HL-60 (cell line): ENCODE results near the gene AOPEP.

Experiments
- DNase-seq, 2 experiments: peaks; one replicate each; pipeline ENCODE4 v3.0.0-alpha.2; 2010 to 2020; ENCODE audit warnings: low read depth in 1 of 2, low spot score in 1 of 2
- H3K27ac ChIP-seq: fragments of 250-450 bp; sonication (Bioruptor Pico); replicated peaks from 2 replicates; pipeline ENCODE4 v1.5.1; 2020; ENCODE audit warnings: mild to moderate bottlenecking, moderate library complexity
- H3K27me3 ChIP-seq: fragments of 250-450 bp; sonication (Bioruptor Pico); 2 replicates; pipeline ENCODE4 v1.5.1; 2021; ENCODE audit warnings: mild to moderate bottlenecking, moderate library complexity; ENCODE audit not compliant: insufficient read depth, poor library complexity, severe bottlenecking
- H3K4me3 ChIP-seq: replicated peaks from 2 replicates; pipeline ENCODE4 v1.5.1; 2011; ENCODE audit warnings: mild to moderate bottlenecking, control low read depth, low read length; ENCODE audit not compliant: insufficient read depth
- GABPA ChIP-seq: IDR thresholded peaks from 2 replicates; pipeline ENCODE4 v1.6.1; 2012; ENCODE audit warnings: low read depth
- POLR2AphosphoS5 ChIP-seq: IDR thresholded peaks from 2 replicates; pipeline ENCODE4 v1.6.1; 2012; ENCODE audit warnings: low read depth
- SPI1 ChIP-seq: IDR thresholded peaks from 2 replicates; pipeline ENCODE4 v1.6.1; 2012; ENCODE audit warnings: low read depth, mild to moderate bottlenecking, borderline replicate concordance
- TF ChIP-seq, protein P1 (sequence below): IDR thresholded peaks from one replicate; pipeline ENCODE4 v1.5.1; 2011; ENCODE audit warnings: low read length, control low read depth, inconsistent platforms; ENCODE audit not compliant: insufficient read depth
- TF ChIP-seq, protein P2 (sequence below): IDR thresholded peaks from 2 replicates; pipeline ENCODE4 v1.6.1; 2012; ENCODE audit warnings: low read depth; ENCODE audit not compliant: insufficient replicate concordance

The AOPEP gene

DNA sequence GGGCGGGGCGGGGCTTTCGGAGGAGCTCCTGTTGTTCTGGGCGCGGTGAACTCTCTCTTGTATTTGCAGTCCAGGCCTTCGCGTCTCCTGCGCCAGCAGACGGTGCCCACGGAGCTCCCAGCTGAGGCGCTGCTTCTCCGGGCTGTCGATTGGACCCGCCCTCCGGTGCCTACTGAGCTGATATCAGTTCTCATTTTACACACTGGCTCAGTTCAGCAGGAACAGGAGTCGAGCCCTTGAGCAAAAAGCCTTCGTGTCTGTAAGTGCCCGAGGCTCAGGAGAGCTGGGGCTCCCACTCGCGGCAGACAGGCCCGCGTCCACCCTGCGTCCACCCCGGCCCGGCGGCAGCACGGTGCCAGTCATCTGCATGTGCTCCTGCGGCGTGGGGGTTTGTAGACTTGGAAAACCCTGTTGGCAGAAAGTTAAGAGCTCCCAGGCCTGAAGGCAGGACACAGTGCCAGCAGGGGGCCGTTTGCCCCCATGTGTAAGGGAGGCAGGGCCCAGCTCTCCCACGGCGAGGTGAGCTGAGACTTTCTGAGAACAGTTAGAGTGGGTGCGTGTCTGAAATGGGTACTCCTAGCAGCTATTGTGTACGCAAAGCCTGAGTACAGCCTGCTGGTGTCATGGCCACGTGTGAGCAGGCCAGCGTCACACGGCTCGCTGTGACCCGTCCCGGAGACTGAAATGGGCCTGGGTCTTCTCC, 359.5 kb downstream of the AOPEP start:
- Histone ChIP-seq H3K27me3 (no peaks in the 10 kb centered on the region), H3K27ac (no peak overlapping the region), H3K4me3 (no peak overlapping the region)
- TF ChIP-seq, protein P1, sequence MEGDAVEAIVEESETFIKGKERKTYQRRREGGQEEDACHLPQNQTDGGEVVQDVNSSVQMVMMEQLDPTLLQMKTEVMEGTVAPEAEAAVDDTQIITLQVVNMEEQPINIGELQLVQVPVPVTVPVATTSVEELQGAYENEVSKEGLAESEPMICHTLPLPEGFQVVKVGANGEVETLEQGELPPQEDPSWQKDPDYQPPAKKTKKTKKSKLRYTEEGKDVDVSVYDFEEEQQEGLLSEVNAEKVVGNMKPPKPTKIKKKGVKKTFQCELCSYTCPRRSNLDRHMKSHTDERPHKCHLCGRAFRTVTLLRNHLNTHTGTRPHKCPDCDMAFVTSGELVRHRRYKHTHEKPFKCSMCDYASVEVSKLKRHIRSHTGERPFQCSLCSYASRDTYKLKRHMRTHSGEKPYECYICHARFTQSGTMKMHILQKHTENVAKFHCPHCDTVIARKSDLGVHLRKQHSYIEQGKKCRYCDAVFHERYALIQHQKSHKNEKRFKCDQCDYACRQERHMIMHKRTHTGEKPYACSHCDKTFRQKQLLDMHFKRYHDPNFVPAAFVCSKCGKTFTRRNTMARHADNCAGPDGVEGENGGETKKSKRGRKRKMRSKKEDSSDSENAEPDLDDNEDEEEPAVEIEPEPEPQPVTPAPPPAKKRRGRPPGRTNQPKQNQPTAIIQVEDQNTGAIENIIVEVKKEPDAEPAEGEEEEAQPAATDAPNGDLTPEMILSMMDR: no peak
- TF ChIP-seq SPI1 (no peak), GABPA (no peak), POLR2AphosphoS5 (no peak)
- TF ChIP-seq, protein P2, sequence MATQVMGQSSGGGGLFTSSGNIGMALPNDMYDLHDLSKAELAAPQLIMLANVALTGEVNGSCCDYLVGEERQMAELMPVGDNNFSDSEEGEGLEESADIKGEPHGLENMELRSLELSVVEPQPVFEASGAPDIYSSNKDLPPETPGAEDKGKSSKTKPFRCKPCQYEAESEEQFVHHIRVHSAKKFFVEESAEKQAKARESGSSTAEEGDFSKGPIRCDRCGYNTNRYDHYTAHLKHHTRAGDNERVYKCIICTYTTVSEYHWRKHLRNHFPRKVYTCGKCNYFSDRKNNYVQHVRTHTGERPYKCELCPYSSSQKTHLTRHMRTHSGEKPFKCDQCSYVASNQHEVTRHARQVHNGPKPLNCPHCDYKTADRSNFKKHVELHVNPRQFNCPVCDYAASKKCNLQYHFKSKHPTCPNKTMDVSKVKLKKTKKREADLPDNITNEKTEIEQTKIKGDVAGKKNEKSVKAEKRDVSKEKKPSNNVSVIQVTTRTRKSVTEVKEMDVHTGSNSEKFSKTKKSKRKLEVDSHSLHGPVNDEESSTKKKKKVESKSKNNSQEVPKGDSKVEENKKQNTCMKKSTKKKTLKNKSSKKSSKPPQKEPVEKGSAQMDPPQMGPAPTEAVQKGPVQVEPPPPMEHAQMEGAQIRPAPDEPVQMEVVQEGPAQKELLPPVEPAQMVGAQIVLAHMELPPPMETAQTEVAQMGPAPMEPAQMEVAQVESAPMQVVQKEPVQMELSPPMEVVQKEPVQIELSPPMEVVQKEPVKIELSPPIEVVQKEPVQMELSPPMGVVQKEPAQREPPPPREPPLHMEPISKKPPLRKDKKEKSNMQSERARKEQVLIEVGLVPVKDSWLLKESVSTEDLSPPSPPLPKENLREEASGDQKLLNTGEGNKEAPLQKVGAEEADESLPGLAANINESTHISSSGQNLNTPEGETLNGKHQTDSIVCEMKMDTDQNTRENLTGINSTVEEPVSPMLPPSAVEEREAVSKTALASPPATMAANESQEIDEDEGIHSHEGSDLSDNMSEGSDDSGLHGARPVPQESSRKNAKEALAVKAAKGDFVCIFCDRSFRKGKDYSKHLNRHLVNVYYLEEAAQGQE: no peak
- no peak for DNase-seq

DNA sequence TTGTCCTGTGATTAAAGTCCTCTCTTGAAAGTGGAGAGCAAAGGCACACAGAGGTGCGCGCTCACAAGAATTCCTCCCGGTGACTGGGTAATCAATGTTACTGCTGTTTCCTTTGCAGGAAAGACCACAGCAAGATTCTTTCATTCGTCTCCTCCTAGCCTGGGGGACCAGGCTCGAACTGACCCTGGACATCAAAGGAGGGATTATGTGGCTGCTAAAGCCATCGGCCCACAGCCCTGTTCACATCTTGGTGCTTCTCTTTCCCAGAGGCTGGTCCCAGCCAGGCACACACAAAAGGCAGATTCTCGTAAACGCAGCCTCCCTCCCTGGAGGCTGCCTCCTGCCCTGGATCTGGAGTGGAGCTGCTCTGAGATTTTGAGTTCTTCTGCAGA, 360.1 kb downstream of the AOPEP start:
- no peaks in the 10 kb centered on the region for H3K27me3 ChIP-seq

DNA sequence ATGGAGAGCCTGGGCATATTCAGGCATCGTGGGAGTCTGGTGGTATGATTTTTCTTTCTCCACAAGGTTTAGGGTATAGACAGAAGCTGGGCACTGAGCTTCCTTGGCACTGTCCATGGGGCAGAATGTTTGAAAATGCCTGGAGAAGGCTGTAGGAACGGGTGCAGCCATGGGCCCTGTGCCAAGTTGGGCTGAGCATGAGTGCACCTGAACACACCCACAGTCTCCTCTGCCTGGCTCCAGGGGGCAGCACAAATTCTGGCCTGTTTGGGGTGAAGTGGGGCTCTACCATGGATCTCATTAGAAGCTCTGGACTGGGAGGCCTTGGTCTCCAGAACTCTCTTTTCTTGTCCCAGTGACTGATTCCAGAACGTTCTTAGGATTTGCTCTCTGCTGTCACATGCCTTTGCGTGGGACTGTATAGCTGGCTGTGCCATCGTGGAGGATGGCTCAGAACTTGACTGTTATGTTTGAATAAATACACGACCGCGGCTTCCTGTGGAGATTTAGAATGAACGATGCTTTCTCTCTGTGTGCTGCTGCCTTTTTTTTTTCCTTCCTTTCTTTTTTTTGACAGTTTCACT, 361.3 kb downstream of the AOPEP start:
- H3K4me3 ChIP-seq: no peak overlapping the region
- DNase-seq: no peak
- no peak overlapping the region for H3K27ac ChIP-seq
- TF ChIP-seq, protein P2: no peak
- TF ChIP-seq POLR2AphosphoS5: no peak
- no peak for TF ChIP-seq GABPA
- TF ChIP-seq, protein P1: no peak
- no peak for TF ChIP-seq SPI1
- no peaks in the 10 kb centered on the region for H3K27me3 ChIP-seq

More for the DNA sequence above, 360.1 kb downstream of the AOPEP start:
- Histone ChIP-seq H3K27ac (no peak overlapping the region), H3K4me3 (no peak overlapping the region)
- TF ChIP-seq, protein P2: no peak
- TF ChIP-seq SPI1: no peak
- TF ChIP-seq, protein P1: no peak
- no peak for TF ChIP-seq GABPA
- no peak for TF ChIP-seq POLR2AphosphoS5
- DNase-seq: no peak
